Liver (tissue), 3 donors: ENCODE measurements around the gene IFT57.

Experiments
- CTCF ChIP-seq: fragments of 150-350 bp; IDR thresholded peaks from 2 replicates; pipeline ENCODE4 v1.5.1; 2017; ENCODE audit warnings: improper control_type of control experiment, low read depth, low read length; ENCODE audit not compliant: missing input control
- EGR1 ChIP-seq, 2 donors: IDR thresholded peaks; 2 replicates each; pipeline ENCODE4 v1.6.1; 2016 to 2018; ENCODE audit warnings: antibody characterized with exemption in 2 of 2, low read depth in 2 of 2
- HNF4A ChIP-seq, 2 donors: conservative IDR thresholded peaks; 2 replicates each; pipeline ENCODE4 v1.6.1; 2016; ENCODE audit warnings: antibody characterized with exemption in 2 of 2, mild to moderate bottlenecking in 2 of 2
- JUND ChIP-seq, 2 donors: IDR thresholded peaks; 2 replicates each; pipeline ENCODE4 v1.6.1; 2016; ENCODE audit warnings: antibody characterized with exemption in 2 of 2
- MAX ChIP-seq: IDR thresholded peaks from 2 replicates; pipeline ENCODE4 v1.6.1; 2016; ENCODE audit warnings: antibody characterized with exemption
- NR2F2 ChIP-seq: IDR thresholded peaks from 2 replicates; pipeline ENCODE4 v1.6.1; 2016; ENCODE audit warnings: antibody characterized with exemption
- RAD21 ChIP-seq, 2 donors: IDR thresholded peaks; 2 replicates each; pipeline ENCODE4 v1.6.1; 2016; ENCODE audit warnings: antibody characterized with exemption in 2 of 2, mild to moderate bottlenecking in 2 of 2
- REST ChIP-seq: IDR thresholded peaks from 2 replicates; pipeline ENCODE4 v1.6.1; 2016; ENCODE audit warnings: antibody characterized with exemption, mild to moderate bottlenecking
- SP1 ChIP-seq: IDR thresholded peaks from 2 replicates; pipeline ENCODE4 v1.6.1; 2018; ENCODE audit warnings: antibody characterized with exemption, mild to moderate bottlenecking
- TAF1 ChIP-seq: conservative IDR thresholded peaks from 2 replicates; pipeline ENCODE4 v1.6.1; 2016; ENCODE audit warnings: antibody characterized with exemption, mild to moderate bottlenecking
- YY1 ChIP-seq: IDR thresholded peaks from 2 replicates; pipeline ENCODE4 v1.6.1; 2016; ENCODE audit warnings: antibody characterized with exemption, mild to moderate bottlenecking
- donor health status: healthy.
- donor health status: healthy.

GRCh38 chr3:108183971-108184370 is 38.3 kb downstream of the IFT57 start:
- TF ChIP-seq MAX (no peak), CTCF (no peak), RAD21 (IDR thresholded peaks at IDR 0.05) (no peak), REST (no peak), YY1 (no peak), NR2F2 (no peak), JUND (IDR thresholded peaks at IDR 0.05) (no peak), TAF1 (no peak), EGR1 (IDR thresholded peaks at IDR 0.05; ENCODE audit: low read depth in 2 of 2) (no peak), SP1 (no peak), HNF4A (conservative IDR thresholded peaks at IDR 0.05) (no peak)
